Liver (tissue), 9 donors: ENCODE results near the gene NNMT. TPM values are rescaled to one million over a fixed set of nuclear protein-coding genes. Genes with fewer than 3 reads are reported as not detected.

ENCODE experiments used
- DNase-seq: peaks from one replicate; pipeline ENCODE4 v3.0.0-alpha.2; 2017; ENCODE audit warnings: low spot score
- H3K27ac ChIP-seq, 2 donors: one replicate each; pipeline ENCODE4 v1.7.0; 2013; ENCODE audit warnings: inconsistent platforms in 2 of 2, low read length in 2 of 2, control low read depth in 1 of 2, low read depth in 1 of 2, mild to moderate bottlenecking in 1 of 2
- H3K27me3 ChIP-seq, 4 donors: one replicate each; pipeline versions ENCODE4 v1.6.1 to v1.7.0; 2013; ENCODE audit warnings: low read length in 3 of 4, inconsistent platforms in 1 of 4, mild to moderate bottlenecking in 1 of 4, moderate library complexity in 1 of 4; ENCODE audit not compliant: control insufficient read depth in 4 of 4, insufficient read depth in 4 of 4
- H3K36me3 ChIP-seq, 4 donors: one replicate each; pipeline versions ENCODE4 v1.6.1 to v1.7.0; 2013; ENCODE audit warnings: low read length in 3 of 4, mild to moderate bottlenecking in 3 of 4, low read depth in 1 of 4, moderate library complexity in 1 of 4; ENCODE audit not compliant: control insufficient read depth in 4 of 4, insufficient read depth in 3 of 4
- H3K4me1 ChIP-seq, 4 donors: one replicate each; pipeline versions ENCODE4 v1.6.1 to v1.7.0; 2013; ENCODE audit warnings: low read length in 3 of 4, mild to moderate bottlenecking in 3 of 4, moderate library complexity in 1 of 4; ENCODE audit not compliant: control insufficient read depth in 4 of 4, insufficient read depth in 4 of 4
- H3K4me3 ChIP-seq, 3 donors: one replicate each; pipeline versions ENCODE4 v1.6.1 to v1.7.0; 2013; ENCODE audit warnings: low read length in 3 of 3, control low read depth in 1 of 3, low read depth in 1 of 3, mild to moderate bottlenecking in 1 of 3
- H3K9ac ChIP-seq, 2 donors: one replicate each; pipeline ENCODE4 v1.7.0; 2013; ENCODE audit warnings: low read length in 2 of 2, mild to moderate bottlenecking in 2 of 2, moderate library complexity in 2 of 2, control low read depth in 1 of 2, low read depth in 1 of 2
- H3K9me3 ChIP-seq, 4 donors: one replicate each; pipeline versions ENCODE4 v1.6.1 to v1.7.0; 2013; ENCODE audit warnings: low read length in 3 of 4; ENCODE audit not compliant: control insufficient read depth in 4 of 4
- EGR1 ChIP-seq, 2 donors: IDR thresholded peaks; 2 replicates each; pipeline ENCODE4 v1.6.1; 2016 to 2018; ENCODE audit warnings: antibody characterized with exemption in 2 of 2, low read depth in 2 of 2
- FOXA1 ChIP-seq: IDR thresholded peaks from 2 replicates; pipeline ENCODE4 v1.6.1; 2016; ENCODE audit warnings: antibody characterized with exemption
- FOXA2 ChIP-seq: IDR thresholded peaks from 2 replicates; pipeline ENCODE4 v1.6.1; 2016; ENCODE audit warnings: antibody characterized with exemption
- GABPA ChIP-seq, 2 donors: IDR thresholded peaks in 1 of 2; conservative IDR thresholded peaks in 1 of 2; 2 replicates each; pipeline ENCODE4 v1.6.1; 2016; ENCODE audit warnings: antibody characterized with exemption in 2 of 2, mild to moderate bottlenecking in 1 of 2, moderate library complexity in 1 of 2
- HNF4A ChIP-seq, 2 donors: conservative IDR thresholded peaks; 2 replicates each; pipeline ENCODE4 v1.6.1; 2016; ENCODE audit warnings: antibody characterized with exemption in 2 of 2, mild to moderate bottlenecking in 2 of 2
- HNF4G ChIP-seq: IDR thresholded peaks from 2 replicates; pipeline ENCODE4 v1.6.1; 2016; ENCODE audit warnings: antibody characterized with exemption
- JUND ChIP-seq, 2 donors: IDR thresholded peaks; 2 replicates each; pipeline ENCODE4 v1.6.1; 2016; ENCODE audit warnings: antibody characterized with exemption in 2 of 2
- NR2F2 ChIP-seq: IDR thresholded peaks from 2 replicates; pipeline ENCODE4 v1.6.1; 2016; ENCODE audit warnings: antibody characterized with exemption
- RAD21 ChIP-seq, 2 donors: IDR thresholded peaks; 2 replicates each; pipeline ENCODE4 v1.6.1; 2016; ENCODE audit warnings: antibody characterized with exemption in 2 of 2, mild to moderate bottlenecking in 2 of 2
- RXRA ChIP-seq, 2 donors: IDR thresholded peaks; 2 replicates each; pipeline ENCODE4 v1.6.1; 2017 to 2018; ENCODE audit warnings: antibody characterized with exemption in 2 of 2, mild to moderate bottlenecking in 1 of 2
- SP1 ChIP-seq: IDR thresholded peaks from 2 replicates; pipeline ENCODE4 v1.6.1; 2018; ENCODE audit warnings: antibody characterized with exemption, mild to moderate bottlenecking
- TAF1 ChIP-seq: conservative IDR thresholded peaks from 2 replicates; pipeline ENCODE4 v1.6.1; 2016; ENCODE audit warnings: antibody characterized with exemption, mild to moderate bottlenecking
- YY1 ChIP-seq: IDR thresholded peaks from 2 replicates; pipeline ENCODE4 v1.6.1; 2016; ENCODE audit warnings: antibody characterized with exemption, mild to moderate bottlenecking
- WGBS: extraction: QIAGEN DNeasy Blood & Tissue Kit; methylation state at CpG from one replicate; pipeline ENCODE4 v1.1.7; 2013; 5-methylcytosine and 5-hydroxymethylcytosine counted together
- polyA plus RNA-seq, 2 donors: library from polyadenylated mRNA; stranded (reverse) in 1 of 2; unstranded in 1 of 2; fragments of 200-250 nt in 1 of 2; fragments of >200 nt in 1 of 2; fragmentation: Nextera tagmentation in 1 of 2; extraction: Ambion mirVana in 1 of 2; gene quantifications; one replicate each; pipeline versions ENCODE4 v1.2.1 to v1.2.3, GENCODE V29; 2013 to 2015
- total RNA-seq, 2 donors: library from RNA; depleted of rRNA; stranded (reverse); fragments of >200 nt; gene quantifications; one replicate each; pipeline ENCODE4 v1.2.3, GENCODE V29; 2014
- TF ChIP-seq, protein P1 (sequence below): IDR thresholded peaks from 2 replicates; pipeline ENCODE4 v1.6.1; 2016; ENCODE audit warnings: antibody characterized with exemption
- TF ChIP-seq, protein P2 (sequence below): IDR thresholded peaks from 2 replicates; pipeline ENCODE4 v1.6.1; 2016; ENCODE audit warnings: antibody characterized with exemption
- TF ChIP-seq, protein P3 (sequence below): fragments of 150-350 bp; IDR thresholded peaks from 2 replicates; pipeline ENCODE4 v1.5.1; 2017; ENCODE audit warnings: improper control_type of control experiment, low read depth, low read length; ENCODE audit not compliant: missing input control
- TF ChIP-seq, protein P4 (sequence below): IDR thresholded peaks from 2 replicates; pipeline ENCODE4 v1.6.1; 2016; ENCODE audit warnings: antibody characterized with exemption
- TF ChIP-seq, protein P5 (sequence below): IDR thresholded peaks from 2 replicates; pipeline ENCODE4 v1.6.1; 2016; ENCODE audit warnings: antibody characterized with exemption, mild to moderate bottlenecking
- donor health status: healthy.
- donor health status: healthy.
- donor health status: healthy.
- donor health status: healthy.
- donor health status: healthy.

Gene NNMT
- total and polyA plus RNA-seq, 4 donors, result 0.47 to 3,724 (median 2,877) TPM

DNA sequence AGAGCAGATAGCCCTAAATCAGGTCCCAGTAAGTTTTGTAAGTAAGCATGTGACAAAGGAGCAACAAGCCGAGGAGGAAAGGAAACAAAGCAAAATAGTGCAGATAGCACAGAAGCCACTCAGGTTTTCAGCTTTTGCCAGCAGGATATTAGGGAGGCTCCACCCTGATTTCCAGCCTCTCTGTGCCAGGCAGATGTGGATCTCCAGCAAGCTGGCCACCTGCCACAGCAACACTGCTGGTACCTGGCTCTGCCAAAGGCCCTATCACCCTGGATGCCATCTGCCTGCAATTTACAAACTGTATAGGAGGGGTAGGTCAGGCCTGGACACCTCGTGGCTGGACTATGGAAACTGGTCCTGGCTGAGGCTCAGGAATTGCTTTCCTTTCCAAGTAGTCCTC lies 12.2 kb upstream of the NNMT start:
- H3K27ac ChIP-seq, result no peak overlapping the region
- no peak for DNase-seq
- 24% methylated on average over 2 of the region's 2 CpGs for WGBS

More for the DNA sequence above, 12.2 kb upstream of the NNMT start:
- Histone ChIP-seq H3K9ac (no peak overlapping the region), H3K4me1 (peaks cover 7 to 21% (median 10%) of the 10 kb centered on the region in 4 donors), H3K9me3 (no peaks in the 10 kb centered on the region), H3K4me3 (no peak overlapping the region), H3K36me3 (no peaks in the 10 kb centered on the region), H3K27me3 (no peaks in the 10 kb centered on the region)
- TF ChIP-seq HNF4A (conservative IDR thresholded peaks at IDR 0.05) (peak; percentile 42 to 47), RXRA (IDR thresholded peaks at IDR 0.05) (peak; percentile 46 to 61), SP1 (peak; percentile 41), HNF4G (no peak), RAD21 (IDR thresholded peaks at IDR 0.05) (peak; percentile 22 to 47), FOXA2 (no peak), JUND (IDR thresholded peaks at IDR 0.05) (no peak), EGR1 (IDR thresholded peaks at IDR 0.05; ENCODE audit: low read depth in 2 of 2) (no peak), TAF1 (no peak), GABPA (IDR thresholded peaks at IDR 0.05 in 1 of 2, conservative IDR thresholded peaks at IDR 0.05 in 1 of 2) (no peak), FOXA1 (no peak), YY1 (no peak), NR2F2 (no peak)
- TF ChIP-seq, protein P1, sequence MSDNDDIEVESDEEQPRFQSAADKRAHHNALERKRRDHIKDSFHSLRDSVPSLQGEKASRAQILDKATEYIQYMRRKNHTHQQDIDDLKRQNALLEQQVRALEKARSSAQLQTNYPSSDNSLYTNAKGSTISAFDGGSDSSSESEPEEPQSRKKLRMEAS, result peak; percentile 41
- TF ChIP-seq, protein P2, sequence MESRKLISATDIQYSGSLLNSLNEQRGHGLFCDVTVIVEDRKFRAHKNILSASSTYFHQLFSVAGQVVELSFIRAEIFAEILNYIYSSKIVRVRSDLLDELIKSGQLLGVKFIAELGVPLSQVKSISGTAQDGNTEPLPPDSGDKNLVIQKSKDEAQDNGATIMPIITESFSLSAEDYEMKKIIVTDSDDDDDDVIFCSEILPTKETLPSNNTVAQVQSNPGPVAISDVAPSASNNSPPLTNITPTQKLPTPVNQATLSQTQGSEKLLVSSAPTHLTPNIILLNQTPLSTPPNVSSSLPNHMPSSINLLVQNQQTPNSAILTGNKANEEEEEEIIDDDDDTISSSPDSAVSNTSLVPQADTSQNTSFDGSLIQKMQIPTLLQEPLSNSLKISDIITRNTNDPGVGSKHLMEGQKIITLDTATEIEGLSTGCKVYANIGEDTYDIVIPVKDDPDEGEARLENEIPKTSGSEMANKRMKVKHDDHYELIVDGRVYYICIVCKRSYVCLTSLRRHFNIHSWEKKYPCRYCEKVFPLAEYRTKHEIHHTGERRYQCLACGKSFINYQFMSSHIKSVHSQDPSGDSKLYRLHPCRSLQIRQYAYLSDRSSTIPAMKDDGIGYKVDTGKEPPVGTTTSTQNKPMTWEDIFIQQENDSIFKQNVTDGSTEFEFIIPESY, result no peak
- TF ChIP-seq, protein P3, sequence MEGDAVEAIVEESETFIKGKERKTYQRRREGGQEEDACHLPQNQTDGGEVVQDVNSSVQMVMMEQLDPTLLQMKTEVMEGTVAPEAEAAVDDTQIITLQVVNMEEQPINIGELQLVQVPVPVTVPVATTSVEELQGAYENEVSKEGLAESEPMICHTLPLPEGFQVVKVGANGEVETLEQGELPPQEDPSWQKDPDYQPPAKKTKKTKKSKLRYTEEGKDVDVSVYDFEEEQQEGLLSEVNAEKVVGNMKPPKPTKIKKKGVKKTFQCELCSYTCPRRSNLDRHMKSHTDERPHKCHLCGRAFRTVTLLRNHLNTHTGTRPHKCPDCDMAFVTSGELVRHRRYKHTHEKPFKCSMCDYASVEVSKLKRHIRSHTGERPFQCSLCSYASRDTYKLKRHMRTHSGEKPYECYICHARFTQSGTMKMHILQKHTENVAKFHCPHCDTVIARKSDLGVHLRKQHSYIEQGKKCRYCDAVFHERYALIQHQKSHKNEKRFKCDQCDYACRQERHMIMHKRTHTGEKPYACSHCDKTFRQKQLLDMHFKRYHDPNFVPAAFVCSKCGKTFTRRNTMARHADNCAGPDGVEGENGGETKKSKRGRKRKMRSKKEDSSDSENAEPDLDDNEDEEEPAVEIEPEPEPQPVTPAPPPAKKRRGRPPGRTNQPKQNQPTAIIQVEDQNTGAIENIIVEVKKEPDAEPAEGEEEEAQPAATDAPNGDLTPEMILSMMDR, result no peak
- TF ChIP-seq, protein P4, sequence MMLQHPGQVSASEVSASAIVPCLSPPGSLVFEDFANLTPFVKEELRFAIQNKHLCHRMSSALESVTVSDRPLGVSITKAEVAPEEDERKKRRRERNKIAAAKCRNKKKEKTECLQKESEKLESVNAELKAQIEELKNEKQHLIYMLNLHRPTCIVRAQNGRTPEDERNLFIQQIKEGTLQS, result no peak
- TF ChIP-seq, protein P5, sequence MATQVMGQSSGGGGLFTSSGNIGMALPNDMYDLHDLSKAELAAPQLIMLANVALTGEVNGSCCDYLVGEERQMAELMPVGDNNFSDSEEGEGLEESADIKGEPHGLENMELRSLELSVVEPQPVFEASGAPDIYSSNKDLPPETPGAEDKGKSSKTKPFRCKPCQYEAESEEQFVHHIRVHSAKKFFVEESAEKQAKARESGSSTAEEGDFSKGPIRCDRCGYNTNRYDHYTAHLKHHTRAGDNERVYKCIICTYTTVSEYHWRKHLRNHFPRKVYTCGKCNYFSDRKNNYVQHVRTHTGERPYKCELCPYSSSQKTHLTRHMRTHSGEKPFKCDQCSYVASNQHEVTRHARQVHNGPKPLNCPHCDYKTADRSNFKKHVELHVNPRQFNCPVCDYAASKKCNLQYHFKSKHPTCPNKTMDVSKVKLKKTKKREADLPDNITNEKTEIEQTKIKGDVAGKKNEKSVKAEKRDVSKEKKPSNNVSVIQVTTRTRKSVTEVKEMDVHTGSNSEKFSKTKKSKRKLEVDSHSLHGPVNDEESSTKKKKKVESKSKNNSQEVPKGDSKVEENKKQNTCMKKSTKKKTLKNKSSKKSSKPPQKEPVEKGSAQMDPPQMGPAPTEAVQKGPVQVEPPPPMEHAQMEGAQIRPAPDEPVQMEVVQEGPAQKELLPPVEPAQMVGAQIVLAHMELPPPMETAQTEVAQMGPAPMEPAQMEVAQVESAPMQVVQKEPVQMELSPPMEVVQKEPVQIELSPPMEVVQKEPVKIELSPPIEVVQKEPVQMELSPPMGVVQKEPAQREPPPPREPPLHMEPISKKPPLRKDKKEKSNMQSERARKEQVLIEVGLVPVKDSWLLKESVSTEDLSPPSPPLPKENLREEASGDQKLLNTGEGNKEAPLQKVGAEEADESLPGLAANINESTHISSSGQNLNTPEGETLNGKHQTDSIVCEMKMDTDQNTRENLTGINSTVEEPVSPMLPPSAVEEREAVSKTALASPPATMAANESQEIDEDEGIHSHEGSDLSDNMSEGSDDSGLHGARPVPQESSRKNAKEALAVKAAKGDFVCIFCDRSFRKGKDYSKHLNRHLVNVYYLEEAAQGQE, result no peak
